22Rv1 (cell line): ENCODE data around the gene USP12.

ENCODE experiments used
- H3K27ac ChIP-seq: fragments of 450-650 bp; 2 replicates; pipeline ENCODE4 v1.5.1; 2017
- CTCF ChIP-seq: fragments of 450-650 bp; IDR thresholded peaks from 2 replicates; pipeline ENCODE4 v1.5.1; 2017; ENCODE audit warnings: mild to moderate bottlenecking
- ZFX ChIP-seq: fragments of 450-650 bp; IDR thresholded peaks from 2 replicates; pipeline ENCODE4 v1.6.1; 2017; ENCODE audit warnings: antibody characterized with exemption, borderline replicate concordance

USP12 gene

GRCh38 chr13:27037171-27037570, 134.4 kb downstream of the USP12 start:
- TF ChIP-seq CTCF (no peak), ZFX (no peak)
- no peak overlapping the region for H3K27ac ChIP-seq

- TF ChIP-seq CTCF (no peak), ZFX (no peak)
- H3K27ac ChIP-seq = no peak overlapping the region
Observed at GRCh38 chr13:27036236-27036981, 135.2 kb downstream of the USP12 start.

- TF ChIP-seq CTCF (no peak), ZFX (no peak)
- H3K27ac ChIP-seq = no peak overlapping the region
Observed at GRCh38 chr13:27035892-27036235, 135.7 kb downstream of the USP12 start.

GRCh38 chr13:27034678-27035111, 136.9 kb downstream of the USP12 start:
- TF ChIP-seq CTCF (no peak), ZFX (no peak)
- no peak overlapping the region for H3K27ac ChIP-seq

GRCh38 chr13:27028683-27029480, 142.7 kb downstream of the USP12 start:
- TF ChIP-seq ZFX (no peak), CTCF (no peak)
- H3K27ac ChIP-seq = no peak overlapping the region

GRCh38 chr13:27027086-27027667, 144.4 kb downstream of the USP12 start:
- TF ChIP-seq ZFX (no peak), CTCF (no peak)
- H3K27ac ChIP-seq = no peak overlapping the region

GRCh38 chr13:27026396-27026795, 145.2 kb downstream of the USP12 start:
- TF ChIP-seq ZFX (no peak), CTCF (no peak)
- no peak overlapping the region for H3K27ac ChIP-seq
